Stimulated activated CD8-positive, alpha-beta memory T cell treated with anti-CD3 and anti-CD28 coated beads, Interleukin-15, amount 100 ng/mL, for 24 hours (primary cell): ENCODE data around the gene WWOX.

Source experiments
- DNase-seq: peaks from one replicate; pipeline ENCODE4 v3.0.0-alpha.2; 2020; ENCODE audit warnings: low read depth

WWOX gene

DNA sequence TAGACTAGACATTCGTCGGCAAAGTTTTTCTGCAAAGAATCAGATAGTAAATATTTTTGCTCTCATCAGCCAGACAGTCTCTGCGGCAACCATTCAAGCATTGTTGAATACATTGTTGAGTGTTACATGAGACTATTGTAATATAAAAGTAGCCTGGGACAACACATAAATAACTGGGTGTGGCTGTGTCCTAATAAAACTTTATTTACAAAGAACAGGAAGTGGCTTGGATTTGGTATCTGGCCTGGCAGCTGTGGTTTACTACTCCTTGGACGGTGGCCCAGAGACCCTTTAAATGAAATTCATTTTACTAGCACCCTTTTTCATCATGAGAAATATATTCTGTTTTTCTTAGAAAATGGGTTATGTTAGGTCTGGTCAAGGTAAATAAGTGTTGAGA, 297.2 kb downstream of the WWOX start:
- no peak for DNase-seq

DNA sequence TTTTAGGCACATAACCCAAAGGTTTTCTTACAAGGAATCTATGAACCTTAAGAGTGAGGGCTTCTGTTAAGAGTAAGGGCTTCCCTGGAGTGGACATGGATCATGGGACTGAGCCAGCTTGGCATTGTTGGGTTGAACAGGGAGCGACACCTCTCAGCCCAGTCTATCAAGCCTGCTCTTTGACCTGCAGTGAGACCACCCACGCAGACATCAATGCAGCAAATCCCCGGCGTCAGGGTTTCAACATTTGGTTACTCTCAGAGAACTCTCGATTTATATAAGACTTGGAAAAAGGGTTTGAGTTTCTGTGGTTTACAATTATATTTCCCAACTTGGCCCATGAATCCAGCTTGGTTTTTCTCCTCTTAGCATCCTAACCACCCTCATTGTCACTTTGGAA, 299.9 kb downstream of the WWOX start:
- DNase-seq = no peak

DNA sequence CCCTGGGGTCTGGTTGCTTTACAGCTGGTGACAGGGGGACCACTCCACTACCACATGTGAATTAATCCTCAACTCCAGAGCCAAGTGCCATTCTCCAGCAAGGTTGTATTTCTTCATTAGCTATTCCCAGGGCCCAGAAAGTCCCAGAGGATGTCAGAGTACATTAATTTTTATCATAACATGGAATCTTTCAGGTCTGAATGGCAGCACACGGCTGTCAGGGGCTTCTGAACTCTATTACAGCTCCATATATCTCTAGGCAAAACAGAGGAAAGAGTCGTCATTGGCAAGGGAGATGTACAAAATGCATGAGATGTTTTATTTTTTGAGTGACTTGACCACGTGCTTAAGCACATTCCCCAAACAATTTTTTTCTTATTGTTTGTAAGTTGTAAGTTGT, 303.4 kb downstream of the WWOX start:
- no peak for DNase-seq

DNA sequence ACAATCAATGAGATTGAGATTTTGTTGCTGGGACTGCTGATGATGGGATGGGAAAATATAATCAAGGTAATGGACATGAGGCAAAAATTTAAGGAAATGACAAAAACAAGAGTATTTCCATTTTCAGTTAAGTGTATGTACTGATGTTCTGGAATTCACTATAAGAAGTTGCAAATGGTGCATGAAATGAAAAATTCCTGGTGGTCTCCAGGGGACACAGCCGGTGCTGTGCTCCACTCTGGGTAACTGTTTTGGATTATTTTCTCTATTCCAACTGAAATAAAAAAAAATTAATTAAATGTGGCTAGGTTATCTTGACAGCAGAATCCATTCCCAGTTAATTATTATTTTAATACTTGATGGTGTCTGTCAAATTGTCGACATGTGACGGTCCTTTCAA, 305.6 kb downstream of the WWOX start:
- no peak for DNase-seq

DNA sequence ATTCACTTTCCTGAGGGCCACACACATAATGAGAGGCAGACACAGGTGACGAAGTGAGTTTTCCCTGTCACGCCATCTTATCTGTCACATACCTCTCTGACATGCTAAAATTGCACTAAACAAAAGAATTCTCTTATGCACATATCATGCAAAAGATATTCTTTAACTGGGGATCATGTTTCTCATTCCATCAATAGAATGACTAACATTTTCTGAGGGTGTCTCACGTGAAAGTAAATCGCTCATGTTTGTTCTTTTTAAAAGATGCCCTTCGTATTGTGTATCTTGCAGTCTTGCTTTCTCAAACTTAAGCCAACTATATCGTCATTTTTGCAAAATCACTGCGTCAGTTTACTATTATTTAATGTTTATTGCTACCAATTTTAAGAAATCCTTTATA, 306.4 kb downstream of the WWOX start:
- no peak for DNase-seq

DNA sequence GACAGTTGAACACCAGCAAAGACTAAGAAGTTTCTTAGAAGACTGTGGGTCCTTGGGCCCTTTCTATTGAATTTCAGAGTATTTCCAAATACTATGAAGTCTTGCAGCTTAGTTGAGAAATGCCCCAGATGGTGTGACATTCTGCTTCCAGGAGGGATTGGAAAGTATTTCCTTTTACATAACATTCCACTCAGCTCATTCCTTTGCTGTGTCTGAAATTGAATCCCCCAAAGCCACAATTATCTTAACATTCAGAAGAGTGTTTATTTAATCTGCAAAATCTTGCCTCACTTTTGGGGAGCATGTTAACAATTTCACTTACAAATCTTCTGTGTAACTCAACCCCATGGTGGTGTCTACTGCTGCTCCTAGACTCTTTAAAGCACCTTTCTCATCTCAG, 307.7 kb downstream of the WWOX start:
- DNase-seq = no peak

DNA sequence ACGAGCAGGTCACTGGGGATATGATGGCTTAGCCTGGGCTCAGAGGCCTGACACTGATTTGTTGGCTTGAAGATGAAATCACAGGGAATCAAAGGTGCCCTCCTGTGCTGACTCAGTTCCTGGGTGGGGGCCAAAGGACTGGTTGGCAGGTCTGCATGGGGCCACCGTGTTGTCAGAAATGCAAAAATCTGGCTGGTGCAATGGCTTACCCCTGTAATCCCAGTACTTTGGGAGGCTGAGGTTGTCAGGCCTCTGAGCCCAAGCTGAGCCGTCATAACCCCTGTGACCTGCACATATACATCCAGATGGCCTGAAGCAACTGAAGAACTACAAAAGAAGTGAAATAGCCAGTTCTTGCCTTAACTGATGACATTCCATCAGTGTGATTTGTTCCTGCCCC, 314.2 kb downstream of the WWOX start:
- no peak for DNase-seq

DNA sequence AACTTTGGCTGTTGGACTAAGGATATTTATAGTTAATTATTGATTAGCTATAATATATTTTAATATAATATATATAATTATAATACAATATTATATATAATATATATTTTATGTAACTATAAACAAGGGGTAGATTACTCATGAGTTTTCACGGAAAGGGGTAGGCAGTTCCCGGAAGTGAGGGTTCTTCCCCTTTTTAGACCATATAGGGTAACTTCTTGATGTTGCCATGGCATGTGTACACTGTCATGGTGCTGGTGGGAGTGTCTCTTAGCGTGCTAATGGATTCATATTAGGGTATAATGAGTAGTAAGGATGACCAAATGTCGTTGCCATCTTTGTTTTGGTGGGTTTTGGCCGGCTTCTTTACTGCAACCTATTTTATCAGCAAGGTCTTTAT, 315.6 kb downstream of the WWOX start:
- no peak for DNase-seq

DNA sequence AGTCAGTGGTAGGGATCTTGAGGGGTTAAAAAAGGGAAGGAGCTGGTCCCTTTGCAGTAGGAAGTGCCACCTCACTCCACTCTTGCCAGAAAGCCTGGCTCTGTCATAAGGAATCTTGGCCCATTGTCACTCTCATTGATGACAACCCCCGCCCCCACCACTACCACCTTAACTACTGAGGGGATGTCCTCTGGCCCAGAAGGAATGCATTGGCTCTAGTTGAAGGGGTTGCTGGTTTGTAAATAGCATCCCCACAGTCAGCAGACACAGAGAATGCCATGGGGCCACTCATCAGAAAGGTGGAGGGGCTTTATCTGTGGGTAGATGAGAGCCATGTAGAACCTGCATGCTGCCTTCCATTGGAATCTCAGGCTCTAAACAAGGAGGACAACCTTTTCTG, 316.2 kb downstream of the WWOX start:
- DNase-seq = no peak

DNA sequence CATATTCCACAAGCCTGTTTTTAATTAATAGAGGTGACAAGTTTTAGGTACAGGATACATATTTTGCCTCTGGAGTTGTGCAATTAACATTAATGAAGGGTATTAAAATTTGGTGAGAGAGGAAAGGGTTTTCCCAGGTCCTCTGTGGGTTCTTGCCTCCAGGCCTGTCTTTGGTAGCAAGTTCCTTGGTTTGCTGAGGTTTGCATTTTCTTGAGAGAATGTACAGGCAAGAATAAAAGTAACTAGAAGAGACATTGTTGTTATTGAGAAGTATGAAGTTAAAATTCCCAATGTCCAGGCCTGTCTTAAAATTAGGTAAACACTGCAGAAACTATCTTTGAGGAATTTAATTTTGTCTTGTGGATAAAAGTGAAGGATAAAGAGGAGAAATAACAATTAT, 316.9 kb downstream of the WWOX start:
- DNase-seq = no peak

DNA sequence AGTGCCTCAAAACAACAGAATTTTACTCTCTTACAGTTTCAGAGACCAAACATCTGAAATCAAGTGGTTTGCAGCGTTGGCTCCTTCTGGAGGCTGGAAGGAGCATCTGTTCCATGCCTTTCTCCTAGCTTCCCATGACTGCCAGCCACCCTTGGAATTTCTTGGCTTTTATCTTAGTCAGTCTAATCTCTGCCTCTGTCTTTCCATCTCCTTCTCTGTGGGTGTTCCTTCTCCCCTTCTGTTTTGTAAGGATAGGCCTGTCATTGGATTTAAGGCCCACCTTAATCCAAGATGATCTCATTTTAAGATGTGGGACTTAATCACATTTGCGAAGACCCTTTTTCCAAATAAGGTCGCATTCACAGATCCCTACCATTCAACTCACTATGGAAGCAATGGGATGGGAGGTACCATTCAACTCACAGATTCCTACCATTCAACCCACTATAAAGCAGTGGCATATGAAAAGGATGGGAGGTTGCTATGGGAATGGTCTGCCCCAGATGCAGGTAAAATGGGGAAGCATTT, 321.8 kb downstream of the WWOX start:
- DNase-seq = no peak

DNA sequence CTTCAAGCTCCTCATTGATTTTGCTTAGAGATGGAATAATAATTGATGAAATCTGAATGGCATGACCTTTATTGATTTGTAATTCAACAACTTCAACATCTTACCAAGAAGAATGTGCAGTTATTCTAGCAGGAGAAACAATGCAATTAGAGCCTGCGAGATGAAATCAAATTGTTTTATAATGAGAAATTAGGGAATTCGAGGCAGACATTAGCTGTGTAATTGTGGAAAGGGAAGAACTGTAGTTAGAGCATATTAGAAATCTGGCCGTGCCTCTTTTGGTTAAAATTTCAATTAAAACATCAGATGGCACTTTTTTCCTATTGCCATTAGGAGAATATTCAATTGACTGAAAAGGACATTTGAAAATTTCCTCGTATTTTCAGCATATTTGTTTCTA, 325.8 kb downstream of the WWOX start:
- DNase-seq = no peak

DNA sequence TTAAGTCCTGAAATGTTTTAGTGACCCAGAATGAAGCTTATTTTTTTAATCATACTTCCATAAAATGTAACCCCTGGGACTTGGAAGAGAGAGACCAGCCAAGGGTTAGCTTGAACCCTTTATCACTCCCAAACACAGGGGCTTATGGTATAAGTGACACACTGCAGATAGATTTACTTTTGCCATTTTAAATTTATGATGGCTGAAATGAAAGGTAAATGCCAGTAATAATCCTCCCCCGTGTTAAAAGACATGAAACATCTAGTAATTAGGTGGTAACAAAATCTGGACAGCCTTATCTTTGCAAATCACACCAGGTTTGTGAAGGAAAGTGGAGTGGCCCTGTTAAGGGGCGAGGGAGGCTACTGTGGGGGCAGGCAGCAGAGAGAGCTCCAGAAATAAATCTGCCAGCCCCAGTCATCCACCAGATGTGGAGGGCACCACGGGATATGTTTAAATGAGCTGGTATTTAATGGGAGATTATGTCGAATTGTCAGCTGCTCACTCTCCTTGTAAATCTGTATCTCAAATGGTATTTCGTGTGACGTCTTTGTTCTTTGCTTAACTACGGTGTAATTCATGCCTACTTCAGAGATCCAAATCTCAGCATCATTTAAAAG, 326.5 kb downstream of the WWOX start:
- no peak for DNase-seq

DNA sequence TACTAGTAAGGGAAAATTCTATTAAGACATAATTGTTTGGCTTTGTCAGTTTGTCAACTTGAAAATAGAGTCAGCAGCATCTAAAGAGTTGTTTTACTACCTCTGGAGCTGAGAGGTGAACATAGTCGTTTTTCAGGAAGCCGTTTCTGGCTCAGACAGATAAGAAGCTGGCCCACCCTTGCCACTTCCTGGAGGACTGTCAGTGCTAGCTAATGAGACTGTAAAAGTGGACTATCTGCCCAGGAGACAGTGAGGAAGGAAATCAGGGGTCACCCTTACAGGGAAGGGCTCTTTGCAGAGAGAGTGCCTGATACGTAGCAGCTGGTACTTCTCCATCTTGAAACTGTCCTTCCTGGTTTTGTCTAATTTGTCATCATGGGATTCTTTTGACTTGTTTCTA, 328.7 kb downstream of the WWOX start:
- no peak for DNase-seq

DNA sequence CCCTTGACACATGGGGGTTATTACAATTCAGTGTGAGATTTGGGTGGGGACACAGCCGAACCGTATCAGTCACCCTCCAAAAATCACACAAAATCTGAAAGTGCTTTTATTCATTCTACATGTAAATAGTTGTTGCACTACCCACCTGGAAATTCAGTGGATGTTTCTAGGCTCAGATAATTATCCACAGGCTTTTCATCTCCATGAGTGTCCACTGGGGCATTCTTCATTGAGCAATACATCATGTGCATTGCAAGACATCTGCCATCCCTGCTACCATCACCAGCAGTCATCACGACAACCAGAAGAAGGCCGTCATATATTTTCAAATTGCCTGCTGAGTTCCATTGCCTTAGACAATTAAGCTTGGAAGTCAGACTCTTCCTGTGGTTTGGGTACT, 330.8 kb downstream of the WWOX start:
- DNase-seq = no peak

DNA sequence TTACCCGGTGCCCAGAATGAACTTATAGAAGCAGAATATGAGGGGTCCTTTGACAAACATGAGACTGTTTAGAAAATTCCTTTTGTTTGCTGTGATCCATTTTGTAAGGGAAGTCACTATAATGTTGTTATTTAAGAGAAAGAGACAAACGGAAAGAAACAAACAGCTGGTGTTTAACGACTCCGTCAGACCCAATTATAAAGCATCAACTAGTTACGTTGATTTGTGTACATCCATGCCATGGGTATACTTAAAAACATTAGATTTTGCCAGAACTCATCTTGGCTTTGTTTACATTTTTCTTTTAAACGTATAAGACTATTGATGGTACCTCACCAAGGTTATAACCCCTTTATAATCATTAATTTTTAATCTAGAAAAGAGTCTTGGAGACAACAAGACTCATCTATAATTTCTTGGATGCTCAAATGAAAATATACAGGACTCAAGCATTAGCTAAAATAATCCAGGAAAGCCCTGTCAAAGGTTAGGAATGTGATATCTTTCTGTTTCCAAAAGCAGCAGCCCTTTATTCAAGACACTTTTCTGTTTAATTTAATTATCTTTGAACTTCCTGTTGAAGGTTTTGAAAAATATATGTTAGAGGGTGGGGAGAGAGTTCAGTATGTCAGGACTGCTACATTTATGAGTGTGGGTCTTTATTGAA, 331.7 kb downstream of the WWOX start:
- no peak for DNase-seq

DNA sequence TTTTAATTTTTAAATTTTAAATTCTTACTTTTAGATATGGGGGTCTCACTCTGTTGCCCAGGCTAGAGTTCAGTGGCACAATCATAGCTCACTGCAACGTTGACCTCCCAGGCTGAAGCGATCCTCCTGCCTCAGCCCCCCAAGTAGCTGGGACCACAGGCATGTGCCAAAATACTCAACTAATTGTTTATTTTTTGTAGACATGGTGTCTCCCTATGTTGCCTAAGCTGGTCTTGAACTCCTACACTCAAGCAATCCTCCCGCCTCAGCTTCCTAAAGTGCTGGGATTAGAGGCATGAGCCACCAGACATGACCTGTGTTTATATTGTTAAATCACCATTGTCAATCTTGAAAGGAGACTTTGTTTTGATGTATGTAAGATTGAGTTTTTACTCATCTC, 332.2 kb downstream of the WWOX start:
- no peak for DNase-seq

DNA sequence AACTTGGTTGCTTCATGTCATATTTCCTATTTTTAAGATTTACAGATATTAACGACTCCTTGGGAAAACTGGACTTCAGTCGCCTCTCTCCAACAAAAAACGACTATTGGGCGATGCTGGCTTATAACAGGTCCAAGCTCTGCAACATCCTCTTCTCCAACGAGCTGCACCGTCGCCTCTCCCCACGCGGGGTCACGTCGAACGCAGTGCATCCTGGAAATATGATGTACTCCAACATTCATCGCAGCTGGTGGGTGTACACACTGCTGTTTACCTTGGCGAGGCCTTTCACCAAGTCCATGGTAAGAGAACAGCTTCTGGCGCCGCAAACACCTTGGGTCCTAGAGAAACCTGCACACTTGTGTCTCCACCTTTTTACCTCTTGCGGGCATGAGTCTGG, 333.0 kb downstream of the WWOX start:
- DNase-seq = no peak

DNA sequence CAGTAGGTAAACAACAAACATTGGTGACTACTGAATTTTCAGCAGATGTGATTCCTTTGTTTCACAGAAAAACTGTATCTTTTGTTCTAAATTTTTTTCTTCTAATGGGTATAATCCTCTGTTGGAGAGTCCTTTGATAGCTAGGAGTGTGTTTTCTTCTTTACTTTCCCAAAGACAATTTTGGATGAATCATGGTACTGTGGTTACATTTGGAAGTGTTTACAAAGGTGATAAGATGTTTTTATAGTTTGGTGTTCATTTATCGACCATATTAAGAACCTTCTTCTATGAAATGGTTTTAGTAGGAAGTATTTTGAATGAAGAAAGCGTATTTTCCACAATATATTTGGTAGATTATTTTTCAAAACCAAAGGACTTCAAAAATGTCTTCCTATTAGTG, 333.7 kb downstream of the WWOX start:
- no peak for DNase-seq

DNA sequence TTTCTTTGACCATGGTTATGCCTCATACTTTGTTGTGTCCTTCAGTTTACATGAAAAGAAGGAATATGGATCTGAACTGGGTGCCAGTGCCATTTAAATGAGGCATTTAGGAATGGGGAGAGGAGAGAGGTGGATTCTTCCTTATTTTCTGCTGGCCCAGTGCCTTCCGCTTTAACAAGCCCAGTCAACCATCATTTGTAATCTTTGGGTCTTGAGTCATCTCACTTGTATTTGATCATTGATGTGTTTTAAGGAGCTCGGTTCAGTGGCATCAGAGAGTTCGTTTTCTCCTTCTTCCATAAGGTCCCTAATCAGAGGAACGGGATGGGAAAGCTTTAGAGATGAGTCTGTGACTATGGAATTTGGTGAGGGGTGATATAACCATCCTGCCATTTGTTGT, 334.9 kb downstream of the WWOX start:
- no peak for DNase-seq

DNA sequence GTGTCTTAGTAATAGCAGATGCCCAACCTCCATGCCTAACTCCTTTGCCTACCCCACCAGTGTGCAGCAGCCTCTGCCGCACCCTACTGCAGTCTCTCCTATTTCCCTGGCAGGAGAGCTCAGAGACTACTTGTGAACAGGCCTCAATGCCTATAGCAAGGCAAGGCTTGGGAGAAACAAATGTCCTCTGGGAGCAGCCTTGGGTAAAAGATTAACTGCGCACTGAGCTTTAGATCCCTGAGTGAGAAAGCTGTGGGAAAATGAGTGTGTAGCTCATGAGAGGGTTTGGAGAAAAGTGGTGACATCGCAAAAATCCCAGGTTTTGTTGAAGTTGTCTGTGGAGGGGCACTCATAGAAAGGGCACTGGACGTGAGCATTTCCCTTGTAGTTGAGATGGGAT, 335.8 kb downstream of the WWOX start:
- DNase-seq = no peak

DNA sequence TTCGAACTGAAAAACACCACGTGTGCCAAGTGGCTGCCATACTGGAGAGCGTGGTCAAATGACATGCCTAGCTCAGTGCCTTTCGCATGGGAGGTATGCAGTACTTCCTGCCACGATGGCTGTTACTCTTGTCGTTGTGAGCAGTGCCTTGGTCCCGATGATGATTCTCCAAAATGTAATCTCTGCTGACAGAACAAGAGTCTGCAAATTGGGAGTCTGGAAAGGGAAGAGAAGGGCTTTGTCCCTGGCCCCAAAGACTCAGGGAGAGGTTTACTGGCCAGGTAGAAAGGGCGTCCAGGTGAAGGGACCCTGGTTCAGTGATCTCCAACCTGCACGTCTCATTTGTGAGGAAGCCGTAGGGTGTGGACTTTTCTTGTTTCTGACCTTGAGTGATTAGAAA, 336.6 kb downstream of the WWOX start:
- no peak for DNase-seq

DNA sequence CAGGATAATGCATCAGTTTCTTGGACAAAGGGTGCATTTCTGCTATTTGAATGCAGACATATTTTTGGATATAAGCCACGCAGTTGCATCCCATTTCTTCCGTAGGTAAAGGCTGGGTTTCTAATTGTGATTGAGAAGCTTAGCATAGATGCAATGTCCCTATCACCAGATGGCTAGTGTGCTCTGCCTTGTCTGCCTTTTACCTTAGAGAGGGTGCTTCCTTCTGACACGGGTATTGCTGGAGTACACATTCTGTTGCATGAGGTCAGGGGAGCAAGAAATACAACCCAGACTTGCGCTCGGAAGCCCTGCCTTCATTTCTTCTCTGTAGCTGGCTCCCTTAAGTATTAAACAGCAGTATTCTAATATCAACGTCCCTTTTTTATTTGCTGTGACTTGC, 337.4 kb downstream of the WWOX start:
- no peak for DNase-seq

DNA sequence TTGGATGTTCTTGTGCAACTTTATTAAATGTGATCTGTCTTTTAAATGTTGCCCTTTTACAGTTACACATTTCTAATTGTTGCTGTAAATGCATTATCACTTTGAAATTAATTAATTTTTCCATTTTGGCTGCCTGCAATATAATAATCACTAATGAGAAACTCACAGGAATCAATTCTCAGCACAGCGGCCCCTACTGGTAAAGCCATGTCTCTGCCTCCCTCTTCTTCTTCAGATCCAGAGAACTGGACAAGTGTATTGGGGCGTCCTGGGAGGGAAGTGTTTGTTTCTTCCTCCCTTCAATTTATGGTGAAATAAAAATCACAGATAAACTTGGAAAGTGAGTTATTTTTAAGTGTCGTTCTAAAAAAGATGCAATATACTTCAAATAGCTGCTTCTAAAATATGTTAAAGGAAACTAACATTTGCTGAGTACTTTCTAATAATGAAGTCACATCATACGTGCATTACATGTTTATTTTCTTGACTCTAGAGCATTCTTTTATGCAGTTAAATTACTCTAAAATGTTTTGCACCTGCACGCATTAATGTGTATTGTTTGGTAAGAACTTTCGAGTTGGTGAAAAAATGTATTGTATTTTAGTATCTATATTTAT, 338.0 kb downstream of the WWOX start:
- DNase-seq = peak; percentile 1
